Measurements from ENCODE around the gene SLC2A11. TPM values are rescaled to one million over a fixed set of nuclear protein-coding genes. Genes with fewer than 3 reads are reported as not detected.

SLC2A11 gene
- total RNA-seq, 1 donor, result 16.7 TPM

Small RNAs within 50 kb of the gene (small RNA-seq; reads per million reads assigned to genes)
- not detected for gene RN7SL268P

Other genes starting within 250 kb of the SLC2A11 start
- 0.54 TPM for gene DRICH1, start 225.6 kb upstream of the SLC2A11 start, total RNA-seq
- gene RGL4, start 166.9 kb upstream of the SLC2A11 start, total RNA-seq, result 12.1 TPM
- gene ZNF70, start 106.8 kb upstream of the SLC2A11 start, total RNA-seq, result 9.7 TPM
- gene VPREB3, start 103.5 kb upstream of the SLC2A11 start, total RNA-seq, result 2.2 TPM
- gene C22orf15, start 94.9 kb upstream of the SLC2A11 start, total RNA-seq, result 1.6 TPM
- gene CHCHD10, start 89.9 kb upstream of the SLC2A11 start, total RNA-seq, result 11.0 TPM
- 3.2 TPM for gene MMP11, start 85.0 kb upstream of the SLC2A11 start, total RNA-seq
- gene SMARCB1, start 70.9 kb upstream of the SLC2A11 start, total RNA-seq, result 65.4 TPM
- 6.7 TPM for gene DERL3, start 18.9 kb upstream of the SLC2A11 start, total RNA-seq
- gene MIF, start 36.5 kb downstream of the SLC2A11 start, total RNA-seq, result 243 TPM
- gene GSTT2B, start 103.3 kb downstream of the SLC2A11 start, total RNA-seq, result 0.54 TPM
- 4.0 TPM for gene DDTL, start 109.0 kb downstream of the SLC2A11 start, total RNA-seq
- gene DDT, start 116.6 kb downstream of the SLC2A11 start, total RNA-seq, result 202 TPM
- not detected for gene GSTT2, start 122.3 kb downstream of the SLC2A11 start, total RNA-seq
- not detected for gene GSTT4, start 147.6 kb downstream of the SLC2A11 start, total RNA-seq
- 121 TPM for gene CABIN1, start 153.4 kb downstream of the SLC2A11 start, total RNA-seq

Measured in hematopoietic multipotent progenitor cell (in vitro differentiated cells).